H1 (cell line): Measurements from ENCODE around the gene TSPAN3. TPM values are rescaled to one million over a fixed set of nuclear protein-coding genes. Genes with fewer than 3 reads are reported as not detected.
A peak's percentile ranks its signal among the peaks of the same experiment; 100 is the strongest.

Source experiments
- CTCF ChIP-seq, 3 experiments: IDR thresholded peaks; 1 replicate in 2 of 3; 2 replicates in 1 of 3; pipeline versions ENCODE4 v1.5.1 to v1.6.1; 2011; ENCODE audit warnings: low read length in 3 of 3, mild to moderate bottlenecking in 3 of 3, inconsistent platforms in 2 of 3, low read depth in 1 of 3, moderate library complexity in 1 of 3; ENCODE audit not compliant: insufficient read depth in 1 of 3; ENCODE audit errors: control extremely low read depth in 1 of 3
- GABPA ChIP-seq: IDR thresholded peaks from 2 replicates; pipeline ENCODE4 v1.6.1; 2011; ENCODE audit warnings: mild to moderate bottlenecking, low read length, moderate library complexity, borderline replicate concordance; ENCODE audit not compliant: insufficient read depth
- SUZ12 ChIP-seq: fragments of 200-600 bp; sonication (generic); IDR thresholded peaks from 2 replicates; pipeline ENCODE4 v1.6.1; 2012; ENCODE audit warnings: mild to moderate bottlenecking, inconsistent platforms, low read length, moderate library complexity, mixed read lengths
- polyA plus RNA-seq, 7 experiments: library from polyadenylated mRNA; depleted of rRNA in 3 of 7; stranded (reverse) in 5 of 7; unstranded in 2 of 7; fragments of >200 nt in 5 of 7; fragments of 200-250 nt in 2 of 7; gene quantifications; 1 replicate in 5 of 7; 2 replicates in 1 of 7; 4 replicates in 1 of 7; pipeline versions ENCODE4 v1.2.1 to v1.2.3, GENCODE V29; 2011 to 2013; ENCODE audit warnings: missing spikeins in 2 of 7, mixed read lengths in 2 of 7
- total RNA-seq: library from RNA; stranded (reverse); fragmentation: NEBNext Ultra II Directional; extraction: Animal tissue kit (Norgen Biotek cat#: 25700); gene quantifications from 2 replicates; pipeline ENCODE4 v1.2.1, GENCODE V29; 2021

Gene TSPAN3
- total and polyA plus RNA-seq, 2 of the 8 experiments (the other 6 are each of a cell fraction or from before 2014, with no cell fraction given) = 107 to 238 TPM

DNA sequence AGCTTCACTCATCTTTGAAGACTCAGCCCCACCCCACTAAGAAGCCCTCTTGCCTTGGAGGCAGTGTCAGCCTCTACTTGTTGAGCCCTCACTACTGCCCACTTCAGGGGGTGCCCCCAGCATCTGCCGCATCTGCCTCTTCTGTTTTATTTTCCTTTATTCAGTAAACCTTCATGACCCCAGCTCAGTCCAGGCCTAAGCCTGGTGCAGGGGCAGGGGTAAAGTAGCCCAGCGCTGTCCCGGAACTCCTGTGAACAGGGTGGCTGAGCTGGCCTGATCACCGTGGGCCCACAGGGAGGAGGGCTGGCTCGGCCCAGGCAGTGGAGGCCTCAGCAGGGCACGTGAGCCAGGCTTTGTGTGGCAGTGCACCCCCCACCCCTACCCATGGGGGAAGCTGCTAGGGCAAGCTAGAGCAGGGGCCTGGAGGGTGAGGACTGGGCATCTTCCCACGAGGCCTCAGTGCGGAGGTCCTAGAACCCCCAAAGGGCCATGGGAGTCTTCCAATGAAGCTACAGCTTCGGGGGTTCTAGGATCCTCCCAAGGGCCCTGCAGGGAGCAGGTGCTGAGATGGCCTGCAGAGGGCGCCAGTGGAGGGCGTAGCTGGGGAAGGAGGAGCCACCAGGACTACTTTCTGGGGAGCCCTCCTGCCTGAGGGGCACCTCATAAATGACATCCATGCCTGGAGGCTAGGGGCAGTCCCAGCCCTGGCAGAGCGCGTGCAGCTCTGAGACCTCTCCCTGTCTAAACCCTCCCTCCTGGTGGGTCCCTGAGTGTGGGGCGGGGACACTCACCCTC, 36.0 kb downstream of the TSPAN3 start (continued):
- peak in 2 of 3 experiments; percentile 81 to 84; a peak in 3 of 4 replicates for TF ChIP-seq CTCF (IDR thresholded peaks at IDR 0.05; ENCODE audit: control extremely low read depth in 1 of 3, insufficient read depth in 1 of 3, low read depth in 1 of 3, low read length in 3 of 3)
- peak; percentile 59; the same call in 1 of the 2 replicates for TF ChIP-seq GABPA
- TF ChIP-seq SUZ12 = no peak
